Measurements from ENCODE around the gene CYP24A1.

CYP24A1 gene

GRCh38 chr20:54156981-54157835, 16.6 kb downstream of the CYP24A1 start:
- no peak for DNase-seq (ENCODE audit: low read depth, low spot score)

GRCh38 chr20:54156522-54156921, 17.3 kb downstream of the CYP24A1 start:
- no peak for DNase-seq (ENCODE audit: low read depth, low spot score)

GRCh38 chr20:54155736-54156317, 18.0 kb downstream of the CYP24A1 start:
- no peak for DNase-seq (ENCODE audit: low read depth, low spot score)

GRCh38 chr20:54154439-54154838, 19.3 kb downstream of the CYP24A1 start:
- no peak for DNase-seq (ENCODE audit: low read depth, low spot score)

GRCh38 chr20:54153847-54154246, 19.9 kb downstream of the CYP24A1 start:
- DNase-seq (ENCODE audit: low read depth, low spot score) = no peak

DNA sequence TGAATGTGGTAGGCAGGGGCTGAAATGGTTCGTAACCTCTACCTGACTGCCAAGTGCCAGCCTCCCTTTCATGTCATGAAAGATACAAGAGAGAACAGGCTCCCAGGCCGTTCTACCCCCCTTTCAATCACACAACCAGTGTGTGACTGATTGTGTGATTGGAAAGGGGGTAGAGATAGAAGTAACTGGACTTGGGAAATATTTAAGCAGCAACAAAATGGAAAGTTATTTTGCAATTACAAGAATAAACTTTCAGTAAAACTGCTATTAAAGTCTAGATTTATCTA, 20.8 kb downstream of the CYP24A1 start:
- DNase-seq (ENCODE audit: low read depth, low spot score) = no peak

GRCh38 chr20:54152227-54153040, 21.4 kb downstream of the CYP24A1 start:
- no peak for DNase-seq (ENCODE audit: low read depth, low spot score)

GRCh38 chr20:54151511-54152226, 22.1 kb downstream of the CYP24A1 start:
- no peak for DNase-seq (ENCODE audit: low read depth, low spot score)

GRCh38 chr20:54151075-54151439, 22.7 kb downstream of the CYP24A1 start:
- DNase-seq (ENCODE audit: low read depth, low spot score) = no peak

GRCh38 chr20:54149765-54150264, 24.0 kb downstream of the CYP24A1 start:
- no peak for DNase-seq (ENCODE audit: low read depth, low spot score)

GRCh38 chr20:54148947-54149764, 24.6 kb downstream of the CYP24A1 start:
- no peak for DNase-seq (ENCODE audit: low read depth, low spot score)

DNA sequence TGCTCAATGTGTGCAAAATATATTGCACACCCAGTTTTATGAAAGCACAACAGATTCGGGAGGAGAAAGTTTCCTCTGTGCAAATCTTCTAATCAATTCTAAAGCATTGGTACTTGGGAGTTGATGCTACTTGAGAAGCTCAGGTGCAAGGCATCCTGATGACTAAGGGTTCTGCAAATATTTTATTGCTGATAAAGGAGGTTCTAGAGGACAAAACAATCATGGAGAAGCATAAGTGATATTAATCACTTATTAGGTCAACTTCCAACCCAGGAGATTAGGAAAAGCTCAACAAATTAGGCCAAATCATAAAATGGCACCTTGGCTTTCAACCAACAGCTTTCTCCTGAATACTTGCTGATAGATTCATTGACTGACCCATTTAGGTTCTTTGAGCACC, 27.1 kb downstream of the CYP24A1 start:
- no peak for DNase-seq (ENCODE audit: low read depth, low spot score)

- no peak for DNase-seq (ENCODE audit: low read depth, low spot score)
Observed at GRCh38 chr20:54144847-54145414, 28.9 kb downstream of the CYP24A1 start.

DNA sequence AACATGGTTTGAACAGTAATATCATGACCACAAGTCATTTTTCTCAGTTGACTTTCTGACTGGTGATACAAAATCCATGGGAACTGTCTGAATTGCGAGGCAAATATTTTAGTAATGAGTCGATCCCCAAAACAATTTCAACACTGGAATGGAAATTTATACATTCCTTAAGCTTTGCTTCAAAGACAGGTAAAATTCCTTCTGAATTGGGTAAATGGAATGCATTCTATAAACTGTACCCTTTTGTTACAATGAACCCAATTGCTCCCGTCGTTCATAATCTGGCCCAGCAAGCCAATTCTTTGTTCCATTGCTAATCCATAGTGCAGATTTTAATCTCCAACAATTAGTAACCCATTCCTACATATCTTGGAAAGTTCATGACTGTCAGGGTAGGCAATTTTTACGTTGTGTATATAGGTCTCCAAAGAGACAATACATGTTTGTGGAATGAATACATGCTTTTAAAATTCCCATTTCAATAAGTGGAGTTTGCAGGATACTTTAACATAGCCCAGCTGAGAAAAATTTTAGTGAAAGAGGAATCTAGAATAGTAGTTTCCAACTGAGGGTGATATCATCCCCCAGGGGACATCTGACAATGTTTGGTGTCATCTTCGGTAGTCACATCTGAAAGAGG, 32.7 kb downstream of the CYP24A1 start:
- no peak for DNase-seq (ENCODE audit: low read depth, low spot score)

- DNase-seq (ENCODE audit: low read depth, low spot score) = no peak
Observed at GRCh38 chr20:54140486-54140885, 33.3 kb downstream of the CYP24A1 start.

- DNase-seq (ENCODE audit: low read depth, low spot score) = no peak
Observed at GRCh38 chr20:54140067-54140466, 33.7 kb downstream of the CYP24A1 start.

DNA sequence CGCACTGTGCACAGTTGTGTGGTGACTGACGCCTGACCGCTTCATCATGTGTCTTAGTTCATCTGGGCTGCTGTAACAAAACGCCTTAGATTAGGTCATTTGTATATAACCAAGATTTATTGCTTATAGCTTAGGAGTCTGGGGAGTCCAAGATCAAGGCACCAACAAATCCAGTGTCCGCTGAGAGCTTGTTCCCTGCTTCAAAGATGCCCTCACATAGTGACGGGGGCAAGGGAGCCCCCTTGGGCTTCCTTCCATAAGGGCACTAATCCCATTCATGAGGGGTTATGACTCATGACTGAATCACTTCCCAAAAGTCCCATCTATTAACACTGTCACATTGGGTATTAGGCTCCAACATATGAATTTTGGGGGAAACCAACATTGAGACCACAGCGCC, 34.6 kb downstream of the CYP24A1 start:
- no peak for DNase-seq (ENCODE audit: low read depth, low spot score)

DNA sequence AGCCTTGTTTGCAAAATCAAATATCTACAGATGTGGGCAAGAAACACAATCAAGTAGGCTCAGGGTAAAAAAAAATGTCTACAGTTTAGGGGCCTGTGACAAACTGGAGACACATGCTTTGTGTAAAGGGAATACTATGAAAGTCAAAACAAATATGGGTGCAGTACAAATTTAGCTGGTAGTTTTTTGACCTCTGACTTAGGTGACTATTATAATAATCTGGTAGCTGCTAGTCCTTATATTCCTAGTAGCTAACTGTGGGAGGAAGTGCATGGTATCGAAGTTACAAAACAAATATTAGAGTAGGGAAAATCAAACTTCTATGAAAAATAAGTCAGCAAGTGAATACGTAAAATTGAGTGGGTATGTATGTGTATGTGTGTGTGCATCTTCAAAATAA, 35.4 kb downstream of the CYP24A1 start:
- no peak for DNase-seq (ENCODE audit: low read depth, low spot score)

GRCh38 chr20:54137115-54137514, 36.7 kb downstream of the CYP24A1 start:
- DNase-seq (ENCODE audit: low read depth, low spot score) = no peak
